A549 (cell line): ENCODE data around the gene FAM13A. TPM values are rescaled to one million over a fixed set of nuclear protein-coding genes. Genes with fewer than 3 reads are reported as not detected.

Source experiments
- ATAC-seq, 2 experiments: fragments of 200-7000 bp in 1 of 2; fragments of >200 bp in 1 of 2; cut with Nextera tagmentation in 1 of 2; cut with Tn5 transposase in 1 of 2; 3 replicates each; pipeline versions ENCODE4 v1.8.0 to v1.9.1; 2018 to 2020; ENCODE audit warnings: mild to moderate bottlenecking in 1 of 2, moderate library complexity in 1 of 2
- CTCF ChIA-PET: fragments of 300-600 bp; sonication (Branson Sonifier 250); formaldehyde crosslinking; extraction: SDS; loops from one replicate; lab custom pipeline; 2021; ENCODE audit warnings: antibody characterized with exemption, inconsistent platforms; lab: Yijun Ruan, JAX
- POLR2A ChIA-PET: fragments of 350-600 bp; formaldehyde crosslinking; extraction: SDS; loops from one replicate; lab custom pipeline; 2021; ENCODE audit warnings: antibody characterized with exemption, inconsistent platforms; lab: Yijun Ruan, JAX
- DNase-seq, 2 experiments: peaks; one replicate each; pipeline versions ENCODE4 v3.0.0 to v3.0.0-alpha.2; 2011 to 2016; ENCODE audit warnings: low read depth in 1 of 2, low spot score in 1 of 2
- FAIRE-seq: peaks from 2 replicates; lab custom pipeline; 2011; peaks lifted over from hg19 to GRCh38; lab: Jason Lieb, UNC
- H3K27ac ChIP-seq, 2 experiments: fragments of >200 bp; sonication (Bioruptor Twin); formaldehyde crosslinking; 3 replicates each; pipeline ENCODE4 v1.5.1; 2016 to 2017
- H3K4me1 ChIP-seq: fragments of >200 bp; sonication (Bioruptor Twin); formaldehyde crosslinking; 3 replicates; pipeline ENCODE4 v1.6.1; 2016
- H3K4me2 ChIP-seq: fragments of >200 bp; sonication (Bioruptor Twin); formaldehyde crosslinking; 3 replicates; pipeline ENCODE4 v1.6.1; 2016
- H3K4me3 ChIP-seq: fragments of >200 bp; sonication (Bioruptor Twin); formaldehyde crosslinking; 3 replicates; pipeline ENCODE4 v1.5.1; 2016
- H3K9me3 ChIP-seq: fragments of >200 bp; sonication (Bioruptor Twin); formaldehyde crosslinking; 3 replicates; pipeline ENCODE4 v1.6.1; 2016
- CEBPB ChIP-seq, 2 experiments: fragments of >200 bp in 1 of 2; sonication (Bioruptor Twin) in 1 of 2; formaldehyde crosslinking in 1 of 2; IDR thresholded peaks; 2 replicates each; pipeline ENCODE4 v1.6.1; 2012 to 2016
- EHMT2 ChIP-seq: fragments of 200-600 bp; sonication (generic); IDR thresholded peaks from 2 replicates; pipeline ENCODE4 v1.6.1; 2016; ENCODE audit warnings: antibody characterized with exemption, low read depth, mild to moderate bottlenecking, moderate library complexity
- ESRRA ChIP-seq: fragments of 150-350 bp; IDR thresholded peaks from 2 replicates; pipeline ENCODE4 v1.6.1; 2014; ENCODE audit warnings: mild to moderate bottlenecking, low read length, borderline replicate concordance
- HOXB5 ChIP-seq: fragments of 250-450 bp; sonication (Bioruptor Pico); IDR thresholded peaks from 2 replicates; pipeline ENCODE4 v1.5.0; 2020; ENCODE audit warnings: mild to moderate bottlenecking, moderate library complexity
- JUN ChIP-seq, 2 experiments: fragments of >200 bp; sonication (Bioruptor Twin); formaldehyde crosslinking; IDR thresholded peaks; 2 replicates in 1 of 2; 3 replicates in 1 of 2; pipeline ENCODE4 v1.6.1; 2016 to 2017
- JUNB ChIP-seq: fragments of >200 bp; sonication (Bioruptor Twin); formaldehyde crosslinking; IDR thresholded peaks from 2 replicates; pipeline ENCODE4 v1.6.1; 2016
- MAFK ChIP-seq: fragments of 450-650 bp; IDR thresholded peaks from 2 replicates; pipeline ENCODE4 v1.6.1; 2014; ENCODE audit not compliant: partially characterized antibody
- MYC ChIP-seq: IDR thresholded peaks from 2 replicates; pipeline ENCODE4 v1.6.1; 2012; ENCODE audit warnings: mild to moderate bottlenecking, inconsistent platforms, low read length, improper control_type of control experiment, borderline replicate concordance
- POLR2A ChIP-seq: IDR thresholded peaks from 2 replicates; pipeline ENCODE4 v1.6.1; 2012; ENCODE audit warnings: mild to moderate bottlenecking, low read length
- POLR2AphosphoS2 ChIP-seq: conservative IDR thresholded peaks from 2 replicates; pipeline ENCODE4 v1.6.1; 2012; ENCODE audit warnings: low read length, improper control_type of control experiment, inconsistent platforms
- RCOR1 ChIP-seq: fragments of 150-350 bp; IDR thresholded peaks from 2 replicates; pipeline ENCODE4 v1.6.1; 2014; ENCODE audit warnings: antibody characterized with exemption, low read length, low read depth
- RFX5 ChIP-seq: fragments of 450-650 bp; IDR thresholded peaks from 2 replicates; pipeline ENCODE4 v1.7.1; 2014; ENCODE audit warnings: antibody characterized with exemption, mild to moderate bottlenecking, moderate library complexity
- SMC3 ChIP-seq: fragments of >200 bp; sonication (Bioruptor Twin); formaldehyde crosslinking; IDR thresholded peaks from 3 replicates; pipeline ENCODE4 v1.6.1; 2018; ENCODE audit warnings: inconsistent platforms
- TP53 ChIP-seq: fragments of 250-450 bp; sonication (Bioruptor Pico); IDR thresholded peaks from 2 replicates; pipeline ENCODE4 v1.5.0; 2021; ENCODE audit warnings: mild to moderate bottlenecking, moderate library complexity
- ZC3H11A ChIP-seq: fragments of 450-650 bp; IDR thresholded peaks from 2 replicates; pipeline ENCODE4 v1.6.1; 2014; ENCODE audit warnings: antibody characterized with exemption, mild to moderate bottlenecking
- WGBS: methylation state at CpG from one replicate; pipeline ENCODE4 v1.1.6; 2017; ENCODE audit errors: missing lambda C conversion rate; 5-methylcytosine and 5-hydroxymethylcytosine counted together
- polyA plus RNA-seq, 4 experiments: library from polyadenylated mRNA; depleted of rRNA in 3 of 4; stranded (reverse); fragments of >200 nt; fragmentation: RNase III in 1 of 4; extraction: RNeasy Plus Mini Kit Qiagen cat#74134 plus additional on column Dnase treatment in 1 of 4; gene quantifications; 2 replicates in 3 of 4; 3 replicates in 1 of 4; pipeline ENCODE4 v1.2.3, GENCODE V29; 2011 to 2017
- TF ChIP-seq, protein P1 (sequence below): fragments of 450-650 bp; IDR thresholded peaks from 2 replicates; pipeline ENCODE4 v1.6.1; 2014; ENCODE audit warnings: antibody characterized with exemption
- TF ChIP-seq, protein P2 (sequence below): fragments of >200 bp; sonication (Bioruptor Twin); formaldehyde crosslinking; IDR thresholded peaks from 2 replicates; pipeline ENCODE4 v1.6.1; 2016
- TF ChIP-seq, protein P3 (sequence below): IDR thresholded peaks from 2 replicates; pipeline ENCODE4 v1.6.1; 2012
- TF ChIP-seq, protein P4 (sequence below): fragments of >200 bp; sonication (Bioruptor Twin); formaldehyde crosslinking; IDR thresholded peaks from 3 replicates; pipeline ENCODE4 v1.6.1; 2016
- TF ChIP-seq, protein P5 (sequence below): IDR thresholded peaks from 2 replicates; pipeline ENCODE4 v1.6.1; 2012; ENCODE audit warnings: low read depth, borderline replicate concordance

Gene FAM13A
- polyA plus RNA-seq, 2 of the 4 experiments (the other 2 are of a cell fraction) = 6.5 to 22.0 TPM

DNA sequence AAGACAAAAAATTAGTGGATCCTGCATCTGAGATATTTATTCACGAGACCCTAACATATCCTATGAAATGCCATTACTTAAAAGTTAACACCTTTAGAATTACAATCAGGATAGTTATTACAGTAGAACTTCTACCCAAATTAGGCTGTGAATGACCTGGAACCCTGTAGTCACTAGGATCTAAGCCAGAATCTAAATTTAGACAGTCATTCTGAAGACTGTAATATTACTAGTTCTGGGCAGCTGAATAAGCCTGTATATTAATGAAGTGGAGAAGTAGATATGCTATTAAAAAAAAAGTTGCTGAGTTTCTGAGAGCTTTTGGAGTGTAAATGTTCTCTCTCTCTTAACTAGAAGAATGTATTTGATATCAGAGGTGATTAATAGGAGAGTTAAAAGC is 67.0 kb downstream of the FAM13A start (continued):
- TF ChIP-seq, protein P1, sequence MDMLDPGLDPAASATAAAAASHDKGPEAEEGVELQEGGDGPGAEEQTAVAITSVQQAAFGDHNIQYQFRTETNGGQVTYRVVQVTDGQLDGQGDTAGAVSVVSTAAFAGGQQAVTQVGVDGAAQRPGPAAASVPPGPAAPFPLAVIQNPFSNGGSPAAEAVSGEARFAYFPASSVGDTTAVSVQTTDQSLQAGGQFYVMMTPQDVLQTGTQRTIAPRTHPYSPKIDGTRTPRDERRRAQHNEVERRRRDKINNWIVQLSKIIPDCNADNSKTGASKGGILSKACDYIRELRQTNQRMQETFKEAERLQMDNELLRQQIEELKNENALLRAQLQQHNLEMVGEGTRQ = no peak
- TF ChIP-seq, all 56 proteins: peak for 0

DNA sequence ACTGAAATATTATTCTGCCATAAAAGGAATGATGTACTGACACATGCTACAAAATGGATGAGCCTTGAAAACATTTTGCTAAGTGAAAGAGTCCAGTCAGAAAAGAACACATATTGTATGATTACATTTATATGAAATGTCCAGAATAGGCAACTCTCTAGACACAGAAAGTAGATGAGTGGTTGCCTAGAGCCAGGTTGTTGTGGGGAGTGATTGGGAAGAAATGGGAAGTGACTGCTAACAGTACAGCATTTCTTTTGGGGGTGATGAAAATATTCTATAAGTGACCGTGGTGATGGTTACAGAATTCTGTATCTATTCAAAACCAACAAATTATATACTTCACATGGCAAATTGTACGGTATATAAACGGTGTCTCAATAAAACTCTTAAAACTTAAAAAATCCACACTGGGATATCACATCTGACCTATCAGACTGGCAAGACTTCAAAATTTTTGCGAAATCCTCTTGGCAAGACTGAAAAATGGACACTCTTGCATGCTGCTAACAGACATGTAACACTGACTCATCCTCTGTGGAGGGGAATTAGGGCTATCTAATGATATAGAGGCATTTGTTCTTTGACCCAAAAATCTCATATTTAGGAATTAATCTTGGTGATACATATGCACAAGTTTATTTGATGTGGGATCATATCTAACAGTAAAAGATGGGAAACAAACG is 71.8 kb downstream of the FAM13A start:
- DNase-seq (no peak), ATAC-seq (peak in 1 of 2 experiments; percentile 47; a peak in 1 of 6 replicates), FAIRE-seq (no peak)
- peak overlapping the region; percentile 25; the same call in 1 of the 3 replicates for H3K4me2 ChIP-seq
- CTCF ChIA-PET = no interaction called here
- H3K4me1 ChIP-seq = peaks cover 19% of the 10 kb centered on the region; the same call in 2 of the 3 replicates
- no peak overlapping the region for H3K27ac ChIP-seq
- 67% methylated on average over 5 of the region's 5 CpGs for WGBS
- H3K9me3 ChIP-seq = no peaks in the 10 kb centered on the region
- TF ChIP-seq, protein P2, sequence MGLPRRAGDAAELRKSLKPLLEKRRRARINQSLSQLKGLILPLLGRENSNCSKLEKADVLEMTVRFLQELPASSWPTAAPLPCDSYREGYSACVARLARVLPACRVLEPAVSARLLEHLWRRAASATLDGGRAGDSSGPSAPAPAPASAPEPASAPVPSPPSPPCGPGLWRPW = no peak
- TF ChIP-seq POLR2AphosphoS2 = no peak
- 0 out of 4 replicates have a peak, but pooled peaks have one; percentile 11 to 34 for TF ChIP-seq CEBPB (IDR thresholded peaks at IDR 0.05)
- no peak for TF ChIP-seq TP53 (CRISPR knock-in tag)
- no peak overlapping the region for H3K4me3 ChIP-seq
- POLR2A ChIA-PET = no interaction called here

DNA sequence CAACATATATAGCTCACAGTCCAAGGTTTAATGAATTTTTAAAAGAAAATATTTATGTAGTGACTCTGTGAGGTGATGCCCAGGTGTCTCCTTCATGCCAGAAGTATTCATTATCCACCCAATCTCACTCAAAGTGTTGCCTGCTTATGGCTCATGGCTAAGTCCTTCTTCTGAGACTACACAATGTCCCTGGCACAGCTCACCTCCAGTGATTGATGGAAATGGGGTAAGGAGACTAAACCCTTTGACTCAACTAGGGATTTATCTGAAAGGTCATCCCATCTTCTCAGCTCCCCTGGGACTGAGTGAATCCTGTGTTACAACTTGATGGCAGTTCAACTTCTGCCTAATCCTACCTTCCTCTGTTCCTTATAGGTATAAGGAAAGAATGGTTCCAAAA is 74.2 kb downstream of the FAM13A start:
- FAIRE-seq (no peak), DNase-seq (no peak), ATAC-seq (no peak)
- no peak for TF ChIP-seq SMC3
- TF ChIP-seq JUNB = no peak
- TF ChIP-seq EHMT2 = no peak
- TF ChIP-seq, protein P3, sequence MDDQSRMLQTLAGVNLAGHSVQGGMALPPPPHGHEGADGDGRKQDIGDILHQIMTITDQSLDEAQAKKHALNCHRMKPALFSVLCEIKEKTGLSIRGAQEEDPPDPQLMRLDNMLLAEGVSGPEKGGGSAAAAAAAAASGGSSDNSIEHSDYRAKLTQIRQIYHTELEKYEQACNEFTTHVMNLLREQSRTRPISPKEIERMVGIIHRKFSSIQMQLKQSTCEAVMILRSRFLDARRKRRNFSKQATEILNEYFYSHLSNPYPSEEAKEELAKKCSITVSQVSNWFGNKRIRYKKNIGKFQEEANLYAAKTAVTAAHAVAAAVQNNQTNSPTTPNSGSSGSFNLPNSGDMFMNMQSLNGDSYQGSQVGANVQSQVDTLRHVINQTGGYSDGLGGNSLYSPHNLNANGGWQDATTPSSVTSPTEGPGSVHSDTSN = no peak
- TF ChIP-seq POLR2A = no peak
- TF ChIP-seq ZC3H11A = no peak
- no peak for TF ChIP-seq ESRRA
- TF ChIP-seq RFX5 = no peak
- TF ChIP-seq JUN (IDR thresholded peaks at IDR 0.05) = no peak
- no peaks in the 10 kb centered on the region for H3K9me3 ChIP-seq
- POLR2A ChIA-PET = no interaction called here
- no peak overlapping the region for H3K4me2 ChIP-seq
- no peak overlapping the region for H3K27ac ChIP-seq
- CTCF ChIA-PET = no interaction called here
- peaks cover 19% of the 10 kb centered on the region; the same call in 2 of the 3 replicates for H3K4me1 ChIP-seq
- no peak overlapping the region for H3K4me3 ChIP-seq

DNA sequence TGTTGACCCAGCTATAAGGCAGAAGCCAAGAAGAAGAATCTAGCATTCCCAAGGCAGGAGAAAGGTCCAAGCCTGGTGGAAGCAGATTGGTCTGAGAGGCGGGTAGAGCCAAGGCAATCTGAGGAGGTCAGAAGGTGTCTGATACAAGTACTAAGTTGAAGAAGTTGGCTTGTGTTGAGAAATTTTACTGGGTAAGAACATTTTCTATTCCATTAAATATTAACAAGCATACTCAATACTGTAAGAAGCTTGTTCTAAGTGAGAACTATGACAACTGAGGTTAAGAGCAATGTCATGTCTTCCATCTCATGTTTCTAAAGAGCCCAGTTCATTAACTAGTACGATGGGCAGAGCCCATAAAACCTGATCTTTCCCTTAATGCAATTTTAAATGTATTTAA is 75.0 kb downstream of the FAM13A start:
- DNase-seq (no peak), FAIRE-seq (no peak), ATAC-seq (no peak)
- Histone ChIP-seq H3K4me3 (no peak overlapping the region), H3K4me2 (no peak overlapping the region), H3K27ac (no peak overlapping the region), H3K9me3 (no peaks in the 10 kb centered on the region), H3K4me1 (peaks cover 19% of the 10 kb centered on the region; the same call in 2 of the 3 replicates)
- 83% methylated on average over 2 of the region's 2 CpGs for WGBS
- ChIA-PET POLR2A (no interaction called here), CTCF (no interaction called here)
- TF ChIP-seq, protein P4, sequence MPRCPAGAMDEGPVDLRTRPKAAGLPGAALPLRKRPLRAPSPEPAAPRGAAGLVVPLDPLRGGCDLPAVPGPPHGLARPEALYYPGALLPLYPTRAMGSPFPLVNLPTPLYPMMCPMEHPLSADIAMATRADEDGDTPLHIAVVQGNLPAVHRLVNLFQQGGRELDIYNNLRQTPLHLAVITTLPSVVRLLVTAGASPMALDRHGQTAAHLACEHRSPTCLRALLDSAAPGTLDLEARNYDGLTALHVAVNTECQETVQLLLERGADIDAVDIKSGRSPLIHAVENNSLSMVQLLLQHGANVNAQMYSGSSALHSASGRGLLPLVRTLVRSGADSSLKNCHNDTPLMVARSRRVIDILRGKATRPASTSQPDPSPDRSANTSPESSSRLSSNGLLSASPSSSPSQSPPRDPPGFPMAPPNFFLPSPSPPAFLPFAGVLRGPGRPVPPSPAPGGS = no peak
- TF ChIP-seq HOXB5 (CRISPR knock-in tag) (no peak), MYC (no peak), RCOR1 (no peak), MAFK (no peak)
- TF ChIP-seq, protein P5, sequence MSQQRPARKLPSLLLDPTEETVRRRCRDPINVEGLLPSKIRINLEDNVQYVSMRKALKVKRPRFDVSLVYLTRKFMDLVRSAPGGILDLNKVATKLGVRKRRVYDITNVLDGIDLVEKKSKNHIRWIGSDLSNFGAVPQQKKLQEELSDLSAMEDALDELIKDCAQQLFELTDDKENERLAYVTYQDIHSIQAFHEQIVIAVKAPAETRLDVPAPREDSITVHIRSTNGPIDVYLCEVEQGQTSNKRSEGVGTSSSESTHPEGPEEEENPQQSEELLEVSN = no peak
- TF ChIP-seq, protein P3 = no peak
